Measurements from ENCODE around the gene STK32C. TPM values are rescaled to one million over a fixed set of nuclear protein-coding genes. Genes with fewer than 3 reads are reported as not detected.

STK32C gene
- total RNA-seq, 3 donors from 2014 or later = 14.8 to 18.0 (median 15.3) TPM

DNA sequence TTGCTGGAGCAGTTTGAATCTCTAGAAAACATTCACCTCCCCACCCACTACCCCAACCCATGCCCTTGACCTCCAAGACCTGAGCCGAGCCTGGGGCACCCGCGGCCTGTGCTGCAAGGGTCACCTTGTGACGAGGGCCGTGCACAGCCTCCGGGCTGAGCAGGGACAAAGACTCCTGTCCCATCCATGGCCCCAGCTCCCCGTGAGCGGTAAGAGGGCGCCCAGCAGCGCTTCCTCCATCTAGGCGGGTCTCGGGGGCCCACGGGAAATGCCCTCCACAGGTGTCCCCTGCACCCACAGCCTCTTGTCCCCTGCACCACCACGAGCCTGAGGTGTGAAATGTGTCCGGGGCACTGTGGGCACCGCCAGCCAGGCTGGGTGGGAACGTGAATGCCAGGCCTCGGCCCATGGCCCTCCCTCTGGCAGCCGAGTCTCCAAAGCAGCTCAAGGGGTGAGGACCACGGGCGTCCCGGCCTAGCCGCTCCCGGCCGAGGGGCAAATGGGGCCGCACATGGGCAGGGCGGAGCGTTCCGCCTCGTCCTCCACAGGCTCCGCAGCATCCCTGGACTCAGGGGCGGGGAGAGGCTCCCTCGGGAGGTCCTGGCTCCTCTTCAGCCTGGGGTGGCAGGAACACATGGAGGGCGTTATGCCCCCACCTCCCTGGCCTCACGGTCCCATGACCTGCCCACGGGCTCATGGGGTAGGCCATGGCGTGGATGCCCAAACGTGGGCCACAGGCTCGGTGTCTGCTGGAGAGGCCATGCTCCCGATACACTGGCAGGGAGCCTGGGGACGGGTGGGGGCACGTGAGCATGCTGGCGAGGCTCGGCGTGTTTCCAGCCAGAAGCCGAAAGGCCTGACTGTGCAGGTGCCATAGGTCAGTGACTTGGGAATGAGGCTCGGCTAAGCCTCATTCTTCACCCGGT lies 100.0 kb downstream of the STK32C start:
- Mint-ChIP-seq H3K4me1 (ENCODE audit: low read depth) (no peaks in the 10 kb centered on the region), H3K27me3 (ENCODE audit: low read depth) (no peaks in the 10 kb centered on the region), H3K4me3 (no peak overlapping the region), H3K9me3 (peaks cover 3% of the 10 kb centered on the region), H3K36me3 (ENCODE audit: insufficient read depth) (peaks cover 9% of the 10 kb centered on the region)
- ATAC-seq = no peak
- no peak for DNase-seq

- ATAC-seq = no peak
- H3K9me3 Mint-ChIP-seq = no peaks in the 10 kb centered on the region
- no peaks in the 10 kb centered on the region for H3K4me1 Mint-ChIP-seq (ENCODE audit: low read depth)
- H3K27me3 Mint-ChIP-seq (ENCODE audit: low read depth) = no peaks in the 10 kb centered on the region
- peaks cover under 1% of the 10 kb centered on the region for H3K36me3 Mint-ChIP-seq (ENCODE audit: insufficient read depth)
- DNase-seq = no peak
- H3K4me3 Mint-ChIP-seq = no peak overlapping the region
These were observed 100.8 kb downstream of the STK32C start for GRCh38 chr10:132206806-132207535.

DNA sequence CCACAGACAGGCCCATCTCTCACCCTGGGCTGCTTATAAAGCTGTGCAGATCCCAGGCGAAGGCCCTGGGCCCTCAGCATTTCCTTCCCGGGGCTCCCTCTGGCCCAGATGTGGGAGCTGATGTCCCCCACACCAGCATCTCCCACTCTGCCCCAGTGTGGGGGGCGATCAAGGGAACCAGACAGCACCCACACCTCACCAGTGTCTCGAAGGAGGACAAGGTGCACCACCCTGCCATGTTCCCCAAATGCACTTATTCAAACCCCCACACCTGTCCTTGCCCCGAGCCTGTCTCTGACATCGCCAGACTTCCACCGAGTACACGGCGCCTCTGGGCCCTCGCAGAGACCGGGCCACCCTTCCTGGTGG lies 101.4 kb downstream of the STK32C start:
- no peak for DNase-seq
- H3K4me1 Mint-ChIP-seq (ENCODE audit: low read depth) = no peaks in the 10 kb centered on the region
- no peaks in the 10 kb centered on the region for H3K9me3 Mint-ChIP-seq
- no peaks in the 10 kb centered on the region for H3K36me3 Mint-ChIP-seq (ENCODE audit: insufficient read depth)
- H3K27me3 Mint-ChIP-seq (ENCODE audit: low read depth) = no peaks in the 10 kb centered on the region
- no peak for ATAC-seq
- H3K4me3 Mint-ChIP-seq = no peak overlapping the region

DNA sequence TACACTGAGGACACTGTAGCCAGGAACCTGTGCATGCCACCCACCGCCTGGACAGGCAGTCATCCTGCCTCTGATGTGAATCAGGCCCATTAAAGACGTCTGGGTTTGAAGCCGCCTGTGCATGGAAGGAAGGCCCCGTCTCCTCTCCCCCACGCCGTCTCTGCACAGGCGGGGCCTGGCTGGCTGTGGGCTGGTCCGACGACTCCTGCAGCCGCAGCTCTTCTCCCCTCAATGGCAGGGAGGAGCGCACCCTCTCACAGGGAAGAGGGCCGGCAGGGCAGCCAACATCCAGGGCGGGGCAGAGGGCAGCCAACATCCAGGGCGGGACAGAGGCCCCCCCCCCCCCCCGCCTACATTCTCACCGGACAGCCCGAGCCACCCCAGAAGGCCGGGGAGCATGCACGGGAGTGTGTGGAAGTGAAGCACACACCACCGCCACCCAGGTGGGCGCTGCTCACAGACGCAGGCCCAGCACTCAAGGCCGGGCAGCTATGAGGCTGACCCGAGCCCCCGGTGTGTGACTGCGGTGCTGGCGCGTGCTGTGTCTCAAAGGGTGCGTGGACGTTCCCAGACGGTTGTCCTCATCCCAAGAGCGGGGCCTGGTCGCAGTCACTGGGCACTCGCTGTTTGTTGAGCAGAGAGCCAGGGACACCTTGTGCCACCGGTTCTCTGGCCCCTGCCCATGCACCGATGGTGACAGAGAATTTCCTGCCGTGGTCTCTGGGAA lies 101.9 kb downstream of the STK32C start:
- no peaks in the 10 kb centered on the region for H3K4me1 Mint-ChIP-seq (ENCODE audit: low read depth)
- ATAC-seq = no peak

DNA sequence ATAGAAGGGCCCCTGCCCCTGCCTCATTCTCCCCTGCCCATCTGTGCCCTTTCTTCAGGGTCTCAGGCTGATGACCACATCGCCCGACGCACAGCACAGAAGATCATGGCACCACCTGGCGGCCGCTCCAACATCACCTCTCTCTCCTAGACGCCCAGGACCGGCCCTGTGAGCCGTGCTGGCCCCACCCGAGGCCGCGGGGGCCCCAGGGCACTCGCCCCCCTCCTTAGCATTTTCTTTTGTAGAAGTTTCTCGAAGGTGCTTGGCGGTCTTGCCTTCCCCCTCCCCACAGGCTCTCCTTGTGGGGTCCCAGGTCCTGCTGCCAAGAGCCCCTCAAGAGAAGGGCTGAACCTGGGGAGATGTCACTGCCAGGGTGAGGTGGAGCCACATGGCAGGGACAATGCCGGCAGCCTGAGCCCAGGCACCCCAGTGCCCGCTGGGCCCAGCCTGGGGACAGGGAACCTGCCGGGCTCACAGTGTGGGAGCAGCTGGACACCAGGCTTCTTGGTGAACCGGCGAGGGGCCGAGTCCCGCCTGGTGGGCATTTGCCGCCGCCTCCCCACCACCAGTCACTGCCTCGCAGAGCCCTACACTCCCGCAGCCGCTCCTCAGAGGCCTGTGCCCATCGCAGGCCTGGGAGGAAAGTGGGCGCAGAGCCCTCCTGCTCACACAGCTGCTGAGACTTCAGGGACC lies 102.8 kb downstream of the STK32C start:
- Mint-ChIP-seq H3K4me3 (no peak overlapping the region), H3K9me3 (no peaks in the 10 kb centered on the region), H3K36me3 (ENCODE audit: insufficient read depth) (no peaks in the 10 kb centered on the region), H3K4me1 (ENCODE audit: low read depth) (no peaks in the 10 kb centered on the region), H3K27me3 (ENCODE audit: low read depth) (no peaks in the 10 kb centered on the region)
- ATAC-seq (no peak), DNase-seq (no peak)

More for the DNA sequence above, 101.9 kb downstream of the STK32C start:
- Mint-ChIP-seq H3K9me3 (no peaks in the 10 kb centered on the region), H3K4me3 (no peak overlapping the region), H3K36me3 (ENCODE audit: insufficient read depth) (no peaks in the 10 kb centered on the region), H3K27me3 (ENCODE audit: low read depth) (no peaks in the 10 kb centered on the region)
- no peak for DNase-seq

DNA sequence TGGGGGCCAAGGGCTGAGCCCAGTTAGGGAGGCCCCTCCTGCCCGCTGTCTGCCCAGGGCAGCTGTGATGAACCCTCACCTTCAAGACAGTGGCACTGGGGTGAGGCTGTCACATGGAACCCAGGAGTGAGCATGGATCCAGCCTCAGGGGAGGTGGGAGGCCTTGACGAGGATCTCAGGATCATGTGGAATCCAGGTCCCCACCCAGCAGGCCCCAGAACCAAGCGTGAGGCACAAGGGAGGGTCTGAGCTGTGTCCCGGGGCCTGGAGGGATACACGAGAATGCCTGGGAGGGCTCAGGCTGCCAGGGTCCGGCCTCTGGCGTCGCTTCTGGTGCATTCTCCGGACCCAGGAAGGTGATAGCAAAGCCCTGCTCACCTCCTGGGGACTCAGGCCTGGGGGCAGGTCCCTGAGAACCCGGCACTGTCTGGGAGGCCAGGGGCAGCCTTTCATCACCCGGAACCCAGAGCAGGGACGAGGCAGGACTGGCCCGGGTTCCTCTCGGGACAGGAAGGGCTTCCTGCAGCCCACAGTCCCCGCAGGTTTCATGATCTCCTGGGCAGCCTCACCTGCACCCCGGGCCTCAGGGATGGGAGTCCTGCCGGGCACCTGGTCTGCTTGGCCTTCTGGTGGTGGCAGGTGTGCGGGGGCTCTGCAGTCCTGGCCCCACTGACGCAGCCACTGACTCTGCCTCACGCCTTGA lies 103.5 kb downstream of the STK32C start:
- DNase-seq (no peak), ATAC-seq (no peak)
- Mint-ChIP-seq H3K36me3 (ENCODE audit: insufficient read depth) (no peaks in the 10 kb centered on the region), H3K4me3 (no peak overlapping the region), H3K4me1 (ENCODE audit: low read depth) (no peaks in the 10 kb centered on the region), H3K9me3 (no peaks in the 10 kb centered on the region), H3K27me3 (ENCODE audit: low read depth) (no peaks in the 10 kb centered on the region)

DNA sequence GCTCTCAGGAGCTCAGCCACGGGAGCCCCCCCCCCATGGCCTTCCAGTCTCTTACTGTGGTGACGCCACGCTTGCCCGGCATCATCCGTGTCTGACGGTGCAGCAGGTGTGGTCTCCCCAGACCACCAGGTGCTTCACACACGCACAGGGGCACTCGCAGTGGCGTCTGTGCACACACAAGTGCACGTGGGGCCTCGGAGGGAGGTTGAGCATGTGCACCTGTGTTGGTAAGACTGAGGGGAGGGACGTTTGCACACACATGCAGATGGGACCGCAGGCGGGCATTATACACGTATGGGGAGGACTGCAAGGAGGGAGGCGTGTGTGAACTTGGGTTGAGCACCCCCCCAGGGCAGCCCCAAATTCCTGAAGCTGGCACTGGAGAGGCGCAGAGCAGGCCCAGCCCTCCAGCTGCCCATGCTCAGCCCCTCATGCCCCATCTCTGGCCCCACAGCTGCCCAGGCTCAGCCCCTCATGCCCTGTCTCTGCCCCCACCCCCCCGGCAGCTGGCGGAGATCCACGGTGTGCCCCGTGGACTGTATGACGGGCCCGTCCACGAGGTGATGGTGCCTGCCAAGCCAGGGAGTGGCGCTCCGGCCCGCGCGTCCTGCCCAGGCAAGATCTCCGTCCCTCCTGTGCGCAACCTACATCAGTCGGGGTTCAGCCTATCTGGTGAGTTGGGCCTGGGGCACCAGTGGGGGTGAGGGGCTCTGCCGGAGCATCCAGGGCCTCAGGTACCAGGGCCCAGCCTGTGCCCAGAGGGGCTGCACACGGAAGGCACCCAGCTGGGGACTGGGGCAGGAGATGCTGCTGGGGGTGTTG lies 104.3 kb downstream of the STK32C start:
- Mint-ChIP-seq H3K27me3 (ENCODE audit: low read depth) (no peaks in the 10 kb centered on the region), H3K36me3 (ENCODE audit: insufficient read depth) (no peaks in the 10 kb centered on the region), H3K4me3 (no peak overlapping the region), H3K9me3 (no peaks in the 10 kb centered on the region), H3K4me1 (ENCODE audit: low read depth) (no peaks in the 10 kb centered on the region)
- ATAC-seq = no peak
- no peak for DNase-seq

DNA sequence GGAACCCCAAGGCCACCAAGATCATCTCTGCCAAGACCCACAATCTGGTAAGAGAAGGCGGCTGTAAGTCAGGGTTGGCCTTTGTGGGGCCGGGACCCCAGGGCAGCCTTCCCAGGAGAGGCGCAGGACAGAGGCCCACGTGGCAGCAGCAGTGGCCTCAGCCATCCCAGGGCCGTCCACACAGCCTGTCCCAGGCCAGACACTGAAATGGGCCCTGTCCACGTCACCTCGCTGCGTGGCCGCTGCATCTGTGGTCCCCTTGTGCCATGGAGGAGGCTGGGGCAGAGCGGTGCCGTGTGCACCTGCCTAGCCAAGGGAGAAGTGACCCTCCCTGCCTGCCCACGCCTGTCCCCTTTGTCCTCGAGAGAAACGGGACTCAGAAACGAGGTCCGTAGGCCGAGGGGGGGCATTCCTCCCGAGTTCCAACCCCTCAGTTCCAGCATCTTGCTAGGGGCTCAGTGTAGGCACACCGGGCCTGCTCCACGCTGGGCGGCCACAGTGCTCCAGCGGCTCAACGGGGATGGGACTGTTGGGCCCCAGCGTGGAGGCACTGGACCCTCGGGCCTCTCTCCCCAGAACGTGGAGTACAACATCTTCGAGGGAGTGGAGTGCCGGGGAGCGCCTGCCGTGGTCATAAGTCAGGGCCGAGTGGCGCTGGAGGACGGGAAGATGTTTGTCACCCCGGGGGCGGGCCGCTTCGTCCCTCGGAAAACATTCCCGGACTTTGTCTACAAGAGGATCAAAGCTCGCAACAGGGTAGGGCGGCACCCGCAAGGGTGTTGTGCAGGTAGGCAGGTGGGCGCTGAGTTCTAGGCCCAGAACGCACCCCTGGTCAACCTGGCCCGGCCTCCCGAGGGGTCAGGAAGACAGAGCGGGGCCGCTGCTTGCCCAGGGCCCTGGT lies 105.4 kb downstream of the STK32C start:
- Mint-ChIP-seq H3K4me1 (ENCODE audit: low read depth) (no peaks in the 10 kb centered on the region), H3K27me3 (ENCODE audit: low read depth) (no peaks in the 10 kb centered on the region), H3K4me3 (no peak overlapping the region), H3K9me3 (no peaks in the 10 kb centered on the region), H3K36me3 (ENCODE audit: insufficient read depth) (no peaks in the 10 kb centered on the region)
- no peak for ATAC-seq
- DNase-seq = no peak

- Mint-ChIP-seq H3K36me3 (ENCODE audit: insufficient read depth) (no peaks in the 10 kb centered on the region), H3K27me3 (ENCODE audit: low read depth) (no peaks in the 10 kb centered on the region), H3K9me3 (no peaks in the 10 kb centered on the region), H3K4me1 (ENCODE audit: low read depth) (no peaks in the 10 kb centered on the region), H3K4me3 (no peak overlapping the region)
- no peak for DNase-seq
- no peak for ATAC-seq
These were observed 106.4 kb downstream of the STK32C start for GRCh38 chr10:132201111-132201969.

- ATAC-seq = no peak
- Mint-ChIP-seq H3K4me1 (ENCODE audit: low read depth) (no peaks in the 10 kb centered on the region), H3K27me3 (ENCODE audit: low read depth) (no peaks in the 10 kb centered on the region), H3K4me3 (no peak overlapping the region), H3K36me3 (ENCODE audit: insufficient read depth) (no peaks in the 10 kb centered on the region), H3K9me3 (no peaks in the 10 kb centered on the region)
- DNase-seq = no peak
These were observed 107.2 kb downstream of the STK32C start for GRCh38 chr10:132200344-132201110.

GRCh38 chr10:132199854-132200311 lies 107.9 kb downstream of the STK32C start:
- H3K4me1 Mint-ChIP-seq (ENCODE audit: low read depth) = no peaks in the 10 kb centered on the region
- DNase-seq (no peak), ATAC-seq (no peak)
- H3K36me3 Mint-ChIP-seq (ENCODE audit: insufficient read depth) = no peaks in the 10 kb centered on the region
- no peaks in the 10 kb centered on the region for H3K27me3 Mint-ChIP-seq (ENCODE audit: low read depth)
- H3K4me3 Mint-ChIP-seq = no peak overlapping the region
- no peaks in the 10 kb centered on the region for H3K9me3 Mint-ChIP-seq

Measured in activated T-cell treated with anti-CD3 and anti-CD28 coated beads, Interleukin-2, amount 50 U/mL, for 4 hours (primary cell).